ENCODE data around the gene SPOUT1. TPM values are rescaled to one million over a fixed set of nuclear protein-coding genes. Genes with fewer than 3 reads are reported as not detected.
"Not testable (repeated sequence)": the region's sequence is repeated elsewhere in the genome, so short reads cannot be mapped to it uniquely, and the experiment has no call there.

The SPOUT1 gene
- total RNA-seq, 4 donors from 2014 or later: 14.0 to 29.2 (median 20.5) TPM

DNA sequence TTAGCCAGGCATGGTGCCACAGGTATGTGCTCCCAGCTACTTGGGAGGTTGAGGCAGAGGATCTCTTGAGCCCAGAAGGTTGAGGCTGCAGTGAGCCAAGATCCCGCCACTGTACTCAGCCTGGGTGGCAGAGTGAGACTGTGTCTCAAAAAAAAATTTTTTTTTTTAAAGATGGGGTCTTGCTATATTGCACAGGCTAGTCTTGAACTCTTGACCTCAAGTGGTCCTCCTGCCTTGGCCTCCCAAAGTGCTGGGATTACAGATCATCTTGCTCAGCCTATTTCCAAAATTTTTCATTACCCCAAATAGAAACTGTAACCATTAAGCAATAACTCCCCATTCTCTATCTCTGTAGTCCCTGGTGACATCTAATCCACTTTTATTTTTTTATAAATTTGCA is 46.9 kb downstream of the SPOUT1 start:
- no peaks in the 10 kb centered on the region for H3K27me3 ChIP-seq
- no peak for TF ChIP-seq CTCF (IDR thresholded peaks at IDR 0.05)
- no peak for TF ChIP-seq POLR2A (IDR thresholded peaks at IDR 0.05)
- H3K9me3 ChIP-seq: no peaks in the 10 kb centered on the region
- no peaks in the 10 kb centered on the region for H3K36me3 ChIP-seq
- no peak overlapping the region for H3K27ac ChIP-seq
- no peak for DNase-seq
- H3K4me1 ChIP-seq: peaks cover under 1 to 11% (median 5%) of the 10 kb centered on the region in 3 donors
- H3K4me3 ChIP-seq: no peak overlapping the region
- WGBS, 2 donors: 93 to 95% methylated on average over 1 of the region's 1 CpG
- intact Hi-C loops (cut with DNase I): no loop called here

GRCh38 chr9:128781187-128782070 is 48.2 kb downstream of the SPOUT1 start:
- Histone ChIP-seq H3K4me3 (no peak overlapping the region), H3K4me1 (peaks cover 0 to 2% (median 2%) of the 10 kb centered on the region in 3 donors), H3K9me3 (no peaks in the 10 kb centered on the region), H3K36me3 (no peaks in the 10 kb centered on the region), H3K27me3 (no peaks in the 10 kb centered on the region), H3K27ac (no peak overlapping the region)
- intact Hi-C loops (cut with DNase I): no loop called here
- 72 to 81% methylated on average over 7 of the region's 7 CpGs for WGBS, 2 donors
- no peak for TF ChIP-seq POLR2A (IDR thresholded peaks at IDR 0.05)
- TF ChIP-seq CTCF (IDR thresholded peaks at IDR 0.05): no peak
- no peak for DNase-seq

GRCh38 chr9:128780093-128780492 is 49.5 kb downstream of the SPOUT1 start:
- H3K4me3 ChIP-seq; intact Hi-C loops (cut with DNase I); H3K27ac ChIP-seq; H3K9me3 ChIP-seq; H3K27me3 ChIP-seq; DNase-seq; H3K4me1 ChIP-seq; H3K36me3 ChIP-seq: not testable (repeated sequence)
- no CpG with 5 or more reads among the region's 27 CpGs for WGBS, 2 donors

GRCh38 chr9:128774804-128775203 is 54.8 kb downstream of the SPOUT1 start:
- no peak overlapping the region for H3K27ac ChIP-seq
- H3K36me3 ChIP-seq: no peaks in the 10 kb centered on the region
- DNase-seq: no peak
- 90% methylated on average over 1 of the region's 1 CpG for WGBS, 2 donors
- no peaks in the 10 kb centered on the region for H3K27me3 ChIP-seq
- intact Hi-C loops (cut with DNase I): no loop called here
- no peak overlapping the region for H3K4me3 ChIP-seq
- TF ChIP-seq POLR2A (IDR thresholded peaks at IDR 0.05) (no peak), CTCF (IDR thresholded peaks at IDR 0.05) (no peak)
- peaks cover 0 to 4% (median 0%) of the 10 kb centered on the region in 3 donors for H3K9me3 ChIP-seq
- H3K4me1 ChIP-seq: peaks cover 16 to 23% (median 22%) of the 10 kb centered on the region in 3 donors

DNA sequence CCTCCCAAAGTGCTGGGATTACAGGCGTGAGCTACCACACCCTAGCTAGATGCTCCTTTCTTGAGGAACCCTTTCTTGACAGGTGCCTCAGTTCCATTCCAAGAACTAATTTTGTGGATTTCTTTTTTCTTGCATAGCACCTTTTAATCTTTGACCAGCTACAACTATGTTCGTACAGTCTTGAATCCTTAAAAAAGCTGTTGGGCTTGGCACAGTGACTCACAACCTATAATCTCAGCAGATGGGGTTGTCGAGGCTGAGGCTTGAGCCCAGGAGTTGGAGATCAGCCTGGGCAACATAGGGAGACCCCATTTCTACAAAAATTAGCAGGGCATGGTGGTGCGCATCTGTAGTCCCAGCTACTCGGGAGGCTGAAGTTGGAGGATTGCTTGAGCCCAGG is 56.5 kb downstream of the SPOUT1 start:
- DNase-seq: no peak
- peaks cover 0 to 4% (median 0%) of the 10 kb centered on the region in 3 donors for H3K9me3 ChIP-seq
- H3K36me3 ChIP-seq: peaks cover 0 to 2% (median 0%) of the 10 kb centered on the region in 3 donors
- 80 to 81% methylated on average over 4 to 5 of the region's 5 CpGs for WGBS, 2 donors
- H3K27me3 ChIP-seq: no peaks in the 10 kb centered on the region
- no peak overlapping the region for H3K27ac ChIP-seq
- H3K4me3 ChIP-seq: no peak overlapping the region
- TF ChIP-seq CTCF (IDR thresholded peaks at IDR 0.05): no peak
- no peak for TF ChIP-seq POLR2A (IDR thresholded peaks at IDR 0.05)
- intact Hi-C loops (cut with DNase I): no loop called here
- H3K4me1 ChIP-seq: peaks cover 17 to 37% (median 22%) of the 10 kb centered on the region in 3 donors
